GM18951 (cell line): ENCODE results near the gene MEG3.

Experiments
- POLR2A ChIP-seq: IDR thresholded peaks from 4 replicates; pipeline ENCODE4 v1.6.1; 2011; ENCODE audit warnings: mild to moderate bottlenecking; ENCODE audit not compliant: insufficient read length, insufficient read depth; ENCODE audit errors: extremely low read depth
- in situ Hi-C: fragments of 300-500 bp; cut with MboI; formaldehyde crosslinking; loops from one replicate; pipeline ENCODE4 v1.12.0; 2022; ENCODE audit warnings: low sequenced_read_pairs, mixed read lengths, inconsistent platforms; ENCODE audit not compliant: unreplicated experiment

Gene MEG3

DNA sequence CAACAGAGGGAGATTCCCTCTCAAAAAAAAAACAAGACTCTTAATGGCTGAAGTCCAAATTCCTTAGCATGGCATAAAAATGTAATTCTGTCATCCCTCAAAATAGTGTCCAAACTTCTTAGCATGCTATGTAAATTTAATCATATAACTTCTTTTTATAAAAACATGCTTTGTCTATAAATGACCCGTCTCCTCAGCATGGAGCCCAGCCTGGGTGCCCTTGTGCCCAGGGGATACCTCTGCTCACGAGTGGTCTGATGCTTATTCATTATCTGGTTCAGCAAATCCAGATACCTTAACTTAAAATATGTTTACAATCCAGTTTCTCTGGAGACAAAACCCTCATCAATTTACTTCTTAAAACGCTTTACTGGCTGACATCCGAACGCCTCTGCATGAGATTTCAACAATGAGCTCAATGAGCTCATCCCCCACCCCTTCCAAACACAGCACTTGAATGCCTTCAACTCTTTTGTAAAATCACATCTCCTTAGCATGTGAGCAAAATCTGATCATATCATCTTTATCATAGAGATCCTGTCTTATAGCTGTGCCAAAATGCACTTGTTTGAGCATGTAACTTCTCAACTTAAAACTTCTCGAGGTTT is 61.9 kb downstream of the MEG3 start:
- in situ Hi-C loops = no loop called here

DNA sequence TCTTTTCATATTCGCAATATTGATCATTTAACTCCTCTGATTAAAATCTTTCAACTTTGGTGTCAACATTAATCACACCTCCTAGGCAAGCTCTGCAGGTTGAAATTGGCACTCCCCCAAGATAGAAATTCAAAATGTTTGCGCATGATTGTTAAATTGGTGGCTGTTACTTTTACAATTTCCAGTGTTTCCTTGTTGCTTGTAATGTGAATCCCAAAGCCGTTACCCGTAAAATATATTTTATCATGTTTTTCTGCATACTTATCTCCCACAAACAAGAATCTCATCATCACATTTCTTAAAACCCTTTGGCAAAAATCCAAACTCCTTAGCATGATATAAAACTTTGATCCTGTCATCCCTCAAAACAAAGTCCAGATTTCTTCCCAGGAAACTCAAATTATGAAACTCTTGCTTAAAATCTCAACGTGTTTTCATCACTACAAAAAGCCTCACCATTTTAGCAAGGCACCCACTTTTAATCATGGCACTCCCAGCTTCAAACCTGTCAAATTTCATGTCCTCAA is 62.9 kb downstream of the MEG3 start:
- in situ Hi-C loops = no loop called here
- no peak for TF ChIP-seq POLR2A

More for the DNA sequence above, 61.9 kb downstream of the MEG3 start:
- TF ChIP-seq POLR2A = no peak

GRCh38 chr14:100889641-100890040 is 63.7 kb downstream of the MEG3 start:
- in situ Hi-C loops = no loop called here
- no peak for TF ChIP-seq POLR2A

DNA sequence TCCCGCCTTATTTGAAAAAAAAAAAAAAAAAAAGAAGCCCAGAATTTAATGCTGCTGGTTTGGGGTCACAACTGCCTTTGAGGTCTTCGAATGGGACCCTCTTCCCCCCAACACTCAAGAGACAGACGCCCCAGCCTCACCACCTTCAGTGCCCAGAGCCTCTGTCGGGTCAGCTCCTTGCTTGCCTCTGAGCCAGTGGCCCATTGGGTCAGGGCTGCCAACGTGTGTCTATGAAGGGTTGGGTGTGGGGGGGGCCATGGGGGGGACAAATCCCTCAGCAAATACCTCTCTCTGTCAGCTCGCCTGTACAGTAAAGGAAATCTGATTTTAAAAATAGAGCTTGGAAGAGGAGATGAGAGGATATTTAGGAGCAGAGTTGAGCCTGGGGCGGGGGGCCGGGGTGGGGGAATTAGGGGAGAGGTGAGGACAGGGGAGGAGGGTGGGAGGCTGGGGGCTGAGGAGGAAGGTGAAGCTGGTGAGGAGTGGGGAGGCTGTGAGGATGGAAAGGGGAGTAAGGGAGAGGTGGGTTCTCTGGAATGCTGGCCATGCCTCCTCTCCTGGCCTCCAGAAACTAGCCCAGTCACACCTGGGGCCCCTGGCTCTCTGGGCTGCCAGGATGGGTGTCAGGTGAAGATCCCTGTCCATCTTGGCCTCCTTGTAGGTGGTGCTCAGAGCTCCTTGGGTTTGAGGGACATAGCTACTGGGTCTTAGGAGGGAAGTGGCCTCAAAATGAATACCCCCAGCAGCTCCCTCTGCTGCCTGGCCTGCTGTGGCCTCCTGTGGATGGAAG is 64.3 kb downstream of the MEG3 start:
- no peak for TF ChIP-seq POLR2A
- in situ Hi-C loops = no loop called here

- TF ChIP-seq POLR2A = no peak
- in situ Hi-C loops = no loop called here
These were observed 65.1 kb downstream of the MEG3 start for GRCh38 chr14:100891051-100891450.

- in situ Hi-C loops = no loop called here
- TF ChIP-seq POLR2A = no peak
These were observed 65.9 kb downstream of the MEG3 start for GRCh38 chr14:100891501-100892445.

- in situ Hi-C loops = no loop called here
- no peak for TF ChIP-seq POLR2A
These were observed 66.7 kb downstream of the MEG3 start for GRCh38 chr14:100892496-100893227.

DNA sequence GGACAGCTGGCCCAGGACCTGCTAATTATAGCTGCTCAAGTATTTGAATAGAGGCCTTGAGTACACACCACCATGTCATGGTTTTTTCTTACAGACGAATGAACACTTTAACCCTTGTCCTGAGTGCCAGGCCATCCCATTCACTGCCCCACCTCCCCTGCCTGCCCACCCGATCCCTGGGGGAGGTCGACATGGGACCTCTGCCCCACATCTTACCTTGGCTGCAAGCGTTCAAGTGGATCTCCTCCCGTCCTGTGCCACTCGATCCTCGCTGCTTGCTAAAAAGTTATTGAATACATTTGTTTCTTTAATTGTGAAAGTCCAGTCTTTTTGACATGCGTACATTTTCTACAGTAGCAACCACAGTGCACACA is 67.3 kb downstream of the MEG3 start:
- TF ChIP-seq POLR2A = no peak
- in situ Hi-C loops = no loop called here

GRCh38 chr14:100893760-100894159 is 67.8 kb downstream of the MEG3 start:
- no peak for TF ChIP-seq POLR2A
- in situ Hi-C loops = no loop called here

GRCh38 chr14:100894416-100894815 is 68.5 kb downstream of the MEG3 start:
- in situ Hi-C loops = no loop called here
- TF ChIP-seq POLR2A = no peak

DNA sequence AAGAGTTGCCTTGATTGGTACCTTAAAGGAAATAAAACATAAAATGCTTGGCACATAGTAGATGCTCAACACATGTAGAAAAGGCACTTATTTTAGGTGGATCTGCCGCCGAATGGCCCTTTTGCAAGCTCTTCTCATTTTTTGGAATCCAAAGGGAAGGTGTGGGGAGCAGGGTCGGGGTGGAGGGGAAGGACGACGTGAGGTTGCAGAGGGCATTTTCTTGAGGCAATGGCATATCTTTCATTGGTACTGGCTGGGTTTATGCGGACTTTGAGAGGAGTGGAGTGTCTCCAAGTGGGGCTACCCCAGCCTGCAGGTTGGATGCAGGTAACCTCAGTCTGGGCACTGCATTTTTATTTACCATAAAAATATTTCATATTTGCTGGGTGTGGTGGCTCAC is 69.5 kb downstream of the MEG3 start:
- no peak for TF ChIP-seq POLR2A

GRCh38 chr14:100896369-100897060 is 70.6 kb downstream of the MEG3 start:
- in situ Hi-C loops = no loop called here
- TF ChIP-seq POLR2A = no peak

More for the DNA sequence above, 69.5 kb downstream of the MEG3 start:
- in situ Hi-C loops = no loop called here
